Measurements from ENCODE around the gene CACNB4. TPM values are rescaled to one million over a fixed set of nuclear protein-coding genes. Genes with fewer than 3 reads are reported as not detected.
A peak's percentile ranks its signal among the peaks of the same experiment; 100 is the strongest.
"Not testable (repeated sequence)": the region's sequence is repeated elsewhere in the genome, so short reads cannot be mapped to it uniquely, and the experiment has no call there.

Gene CACNB4
- polyA plus RNA-seq, 2 of the 4 experiments (the other 2 are of a cell fraction), result 0.25 to 0.53 TPM

DNA sequence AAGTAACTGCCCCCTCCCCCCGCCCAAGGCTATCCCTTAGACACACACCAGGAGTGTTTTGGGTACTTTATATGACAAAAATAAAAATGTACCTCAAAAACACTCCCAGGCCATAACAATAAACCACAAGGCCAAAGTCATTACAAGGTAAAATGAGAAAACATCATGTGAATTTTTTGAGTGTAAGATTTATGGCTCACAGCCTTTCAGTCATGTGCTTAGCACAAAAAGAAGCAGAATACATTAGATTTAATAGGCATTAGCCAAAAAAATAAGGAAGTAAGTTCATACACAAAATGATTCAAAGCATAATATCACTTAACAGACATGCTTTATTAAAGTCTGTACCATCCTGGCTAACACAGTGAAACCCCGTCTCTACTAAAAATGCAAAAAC lies 103.7 kb downstream of the CACNB4 start:
- ATAC-seq (no peak), FAIRE-seq (no peak), DNase-seq (ENCODE audit: low read depth in 1 of 2, low spot score in 1 of 2) (no peak)
- CTCF ChIA-PET, result interaction anchor here (1.6 to 2.2 kb wide), 2 partner anchors 9 to 30 kb away, joined by 7 to 9 read pairs; no protein-coding TSS in a partner anchor
- TF ChIP-seq NPAS2 (CRISPR knock-in tag; IDR thresholded peaks at IDR 0.05; ENCODE audit: borderline replicate concordance) (no peak), CEBPB (IDR thresholded peaks at IDR 0.05) (no peak), RFX5 (IDR thresholded peaks at IDR 0.05) (no peak), HOXA7 (CRISPR knock-in tag; IDR thresholded peaks at IDR 0.05) (no peak), TP53 (CRISPR knock-in tag; IDR thresholded peaks at IDR 0.05) (no peak)
- TF ChIP-seq, protein P1, sequence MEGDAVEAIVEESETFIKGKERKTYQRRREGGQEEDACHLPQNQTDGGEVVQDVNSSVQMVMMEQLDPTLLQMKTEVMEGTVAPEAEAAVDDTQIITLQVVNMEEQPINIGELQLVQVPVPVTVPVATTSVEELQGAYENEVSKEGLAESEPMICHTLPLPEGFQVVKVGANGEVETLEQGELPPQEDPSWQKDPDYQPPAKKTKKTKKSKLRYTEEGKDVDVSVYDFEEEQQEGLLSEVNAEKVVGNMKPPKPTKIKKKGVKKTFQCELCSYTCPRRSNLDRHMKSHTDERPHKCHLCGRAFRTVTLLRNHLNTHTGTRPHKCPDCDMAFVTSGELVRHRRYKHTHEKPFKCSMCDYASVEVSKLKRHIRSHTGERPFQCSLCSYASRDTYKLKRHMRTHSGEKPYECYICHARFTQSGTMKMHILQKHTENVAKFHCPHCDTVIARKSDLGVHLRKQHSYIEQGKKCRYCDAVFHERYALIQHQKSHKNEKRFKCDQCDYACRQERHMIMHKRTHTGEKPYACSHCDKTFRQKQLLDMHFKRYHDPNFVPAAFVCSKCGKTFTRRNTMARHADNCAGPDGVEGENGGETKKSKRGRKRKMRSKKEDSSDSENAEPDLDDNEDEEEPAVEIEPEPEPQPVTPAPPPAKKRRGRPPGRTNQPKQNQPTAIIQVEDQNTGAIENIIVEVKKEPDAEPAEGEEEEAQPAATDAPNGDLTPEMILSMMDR (IDR thresholded peaks at IDR 0.05), result no peak
- TF ChIP-seq, protein P2, sequence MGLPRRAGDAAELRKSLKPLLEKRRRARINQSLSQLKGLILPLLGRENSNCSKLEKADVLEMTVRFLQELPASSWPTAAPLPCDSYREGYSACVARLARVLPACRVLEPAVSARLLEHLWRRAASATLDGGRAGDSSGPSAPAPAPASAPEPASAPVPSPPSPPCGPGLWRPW (IDR thresholded peaks at IDR 0.05), result no peak
- Histone ChIP-seq H3K27ac (no peak overlapping the region), H3K4me1 (no peaks in the 10 kb centered on the region), H3K4me2 (no peak overlapping the region), H3K9me3 (no peaks in the 10 kb centered on the region), H3K4me3 (no peak overlapping the region)
- WGBS (ENCODE audit: missing lambda C conversion rate), result 58% methylated on average over 2 of the region's 2 CpGs
- POLR2A ChIA-PET, result no interaction called here

DNA sequence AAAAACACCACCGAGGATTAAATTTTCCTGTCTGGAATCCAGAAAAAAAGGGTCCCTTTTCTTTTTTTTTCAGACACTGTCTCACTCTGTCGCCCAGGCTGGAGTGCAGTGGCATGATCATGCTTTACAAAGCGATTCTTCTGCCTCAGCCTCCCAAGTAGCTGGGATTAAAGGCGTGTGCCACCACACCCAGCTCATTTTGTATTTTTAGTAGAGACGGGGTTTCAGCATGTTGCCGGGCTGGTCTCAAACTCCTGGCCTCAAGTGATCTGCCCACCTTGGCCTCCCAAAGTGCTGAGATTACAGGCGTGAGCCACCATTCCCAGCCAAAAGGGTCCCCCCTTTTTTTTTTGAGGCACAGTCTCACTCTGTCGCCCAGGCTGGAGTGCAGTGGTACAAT lies 104.7 kb downstream of the CACNB4 start:
- H3K9me3 ChIP-seq; POLR2A ChIA-PET; H3K4me1 ChIP-seq; DNase-seq (ENCODE audit: low read depth in 1 of 2, low spot score in 1 of 2); H3K4me2 ChIP-seq; ATAC-seq; H3K27ac ChIP-seq; FAIRE-seq; H3K4me3 ChIP-seq: not testable (repeated sequence)
- WGBS (ENCODE audit: missing lambda C conversion rate), result 83% methylated on average over 8 of the region's 8 CpGs
- CTCF ChIA-PET, result interaction anchor here (1.0 to 1.4 kb wide), 2 partner anchors 32 to 43 kb away, joined by 3 to 5 read pairs; no protein-coding TSS in a partner anchor

DNA sequence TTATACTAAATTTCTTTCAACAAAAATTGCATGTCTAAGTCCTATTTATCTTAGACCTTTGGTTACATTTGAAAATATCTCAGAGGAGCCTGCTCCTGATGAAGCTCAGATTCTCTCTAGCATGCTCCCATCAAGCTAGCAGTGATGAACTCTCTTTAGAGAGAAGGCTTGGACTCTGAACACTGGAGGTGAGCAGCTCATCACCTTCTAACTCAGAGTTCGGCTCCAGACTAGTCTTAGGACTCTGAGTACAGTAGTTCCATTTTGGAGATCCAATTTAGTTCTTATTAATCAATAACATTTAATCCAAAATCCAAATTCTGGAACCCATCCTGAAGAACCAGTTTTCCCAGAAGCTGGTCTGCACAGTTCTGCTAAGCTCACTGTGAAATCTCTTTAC lies 107.8 kb downstream of the CACNB4 start:
- Histone ChIP-seq H3K4me3 (no peak overlapping the region), H3K4me1 (0 out of 3 replicates have a peak, but pooled peaks cover 8% of the 10 kb centered on the region), H3K27ac (no peak overlapping the region), H3K4me2 (no peak overlapping the region), H3K9me3 (no peaks in the 10 kb centered on the region)
- no peak for ATAC-seq
- 38% methylated on average over 1 of the region's 1 CpG for WGBS (ENCODE audit: missing lambda C conversion rate)
- ChIA-PET POLR2A (no interaction called here), CTCF (interaction anchor here (1.6 kb wide), 1 partner anchor 18 kb away, joined by 3 read pairs; no protein-coding TSS in a partner anchor)
- no peak for TF ChIP-seq CBX8 (IDR thresholded peaks at IDR 0.05)
- no peak for TF ChIP-seq MAZ (IDR thresholded peaks at IDR 0.05; ENCODE audit: borderline replicate concordance, low read depth, low read length)
- no peak for DNase-seq (ENCODE audit: low read depth in 1 of 2, low spot score in 1 of 2)
- no peak for FAIRE-seq

DNA sequence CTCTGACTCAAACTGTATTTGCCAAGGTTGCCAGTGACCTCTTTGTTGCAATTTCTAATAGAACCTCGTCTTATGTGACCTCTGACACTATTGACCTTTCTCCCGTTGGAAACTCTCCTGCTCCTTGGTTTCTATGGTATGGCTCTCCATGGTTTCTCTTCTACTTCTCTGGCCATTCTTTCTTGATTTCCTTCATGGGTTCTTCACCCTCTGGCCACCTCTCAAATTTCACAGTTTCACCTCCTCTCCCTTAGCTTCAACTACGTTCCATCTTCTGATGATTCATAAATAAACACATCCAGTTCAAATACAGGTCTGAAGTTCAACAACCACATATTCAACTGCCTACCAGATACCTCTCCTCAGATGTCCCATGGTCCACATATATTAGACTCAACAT lies 109.5 kb downstream of the CACNB4 start:
- H3K4me1 ChIP-seq, result 0 out of 3 replicates have a peak, but pooled peaks cover 8% of the 10 kb centered on the region
- no peak for FAIRE-seq
- CTCF ChIA-PET, result no interaction called here
- ATAC-seq, result peak in 1 of 2 experiments; percentile 47; a peak in 2 of 6 replicates
- POLR2A ChIA-PET, result no interaction called here
- H3K4me3 ChIP-seq, result no peak overlapping the region
- no peak for DNase-seq (ENCODE audit: low read depth in 1 of 2, low spot score in 1 of 2)
- no peaks in the 10 kb centered on the region for H3K9me3 ChIP-seq
- 12% methylated on average over 3 of the region's 3 CpGs for WGBS (ENCODE audit: missing lambda C conversion rate)
- no peak overlapping the region for H3K27ac ChIP-seq
- H3K4me2 ChIP-seq, result no peak overlapping the region
- TF ChIP-seq FOXS1 (CRISPR knock-in tag; IDR thresholded peaks at IDR 0.05) (no peak), ZC3H11A (IDR thresholded peaks at IDR 0.05) (no peak), GATA3 (IDR thresholded peaks at IDR 0.05; ENCODE audit: borderline replicate concordance) (no peak), MYC (IDR thresholded peaks at IDR 0.05; ENCODE audit: borderline replicate concordance, low read length) (no peak), ZNF302 (CRISPR knock-in tag; IDR thresholded peaks at IDR 0.05) (no peak), HEYL (CRISPR knock-in tag; IDR thresholded peaks at IDR 0.05) (no peak), EP300 (IDR thresholded peaks at IDR 0.05) (no peak)
- TF ChIP-seq, protein P3, sequence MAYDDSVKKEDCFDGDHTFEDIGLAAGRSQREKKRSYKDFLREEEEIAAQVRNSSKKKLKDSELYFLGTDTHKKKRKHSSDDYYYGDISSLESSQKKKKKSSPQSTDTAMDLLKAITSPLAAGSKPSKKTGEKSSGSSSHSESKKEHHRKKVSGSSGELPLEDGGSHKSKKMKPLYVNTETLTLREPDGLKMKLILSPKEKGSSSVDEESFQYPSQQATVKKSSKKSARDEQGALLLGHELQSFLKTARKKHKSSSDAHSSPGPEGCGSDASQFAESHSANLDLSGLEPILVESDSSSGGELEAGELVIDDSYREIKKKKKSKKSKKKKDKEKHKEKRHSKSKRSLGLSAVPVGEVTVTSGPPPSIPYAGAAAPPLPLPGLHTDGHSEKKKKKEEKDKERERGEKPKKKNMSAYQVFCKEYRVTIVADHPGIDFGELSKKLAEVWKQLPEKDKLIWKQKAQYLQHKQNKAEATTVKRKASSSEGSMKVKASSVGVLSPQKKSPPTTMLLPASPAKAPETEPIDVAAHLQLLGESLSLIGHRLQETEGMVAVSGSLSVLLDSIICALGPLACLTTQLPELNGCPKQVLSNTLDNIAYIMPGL (CRISPR knock-in tag; IDR thresholded peaks at IDR 0.05; ENCODE audit: borderline replicate concordance), result no peak
